Measurements from ENCODE around the gene MIER2. TPM values are rescaled to one million over a fixed set of nuclear protein-coding genes. Genes with fewer than 3 reads are reported as not detected.
"Not testable (repeated sequence)": the region's sequence is repeated elsewhere in the genome, so short reads cannot be mapped to it uniquely, and the experiment has no call there.

The MIER2 gene
- polyA plus RNA-seq, 3 donors: 24.5 to 37.3 (median 32.4) TPM

DNA sequence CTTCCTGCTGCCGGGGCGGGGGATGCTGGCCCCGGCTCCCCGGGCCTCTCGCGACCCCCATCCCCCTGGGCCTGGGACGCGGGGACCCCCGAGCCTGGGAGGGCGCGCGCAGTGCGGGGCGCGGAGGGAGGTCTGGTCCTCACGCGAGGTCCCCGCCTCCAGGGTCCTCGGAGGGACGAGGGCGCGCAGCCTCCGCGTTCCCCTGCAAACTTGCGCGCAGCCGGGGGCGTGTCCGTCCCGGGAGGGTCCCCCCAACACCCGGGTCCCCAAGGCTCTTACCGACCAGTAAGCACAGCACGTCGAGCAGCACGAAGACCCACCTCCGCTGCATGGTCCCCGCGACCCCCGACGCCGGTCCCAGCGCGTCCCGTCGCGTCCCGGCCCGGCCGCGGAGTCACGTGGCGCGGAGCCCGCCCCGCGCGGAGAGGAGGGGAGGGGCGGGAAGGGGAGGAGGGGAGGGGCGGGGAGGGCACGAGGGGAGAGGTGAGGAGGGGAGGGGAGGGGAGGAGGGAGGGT is 53.5 kb downstream of the MIER2 start, which contains the start of gene PLPP2:
PLPP2 (minus strand) TSS at position 398 of the 516 bp plus-strand sequence; CDS start at position 331, 67 bp downstream.
- DNase-seq: no peak

DNA sequence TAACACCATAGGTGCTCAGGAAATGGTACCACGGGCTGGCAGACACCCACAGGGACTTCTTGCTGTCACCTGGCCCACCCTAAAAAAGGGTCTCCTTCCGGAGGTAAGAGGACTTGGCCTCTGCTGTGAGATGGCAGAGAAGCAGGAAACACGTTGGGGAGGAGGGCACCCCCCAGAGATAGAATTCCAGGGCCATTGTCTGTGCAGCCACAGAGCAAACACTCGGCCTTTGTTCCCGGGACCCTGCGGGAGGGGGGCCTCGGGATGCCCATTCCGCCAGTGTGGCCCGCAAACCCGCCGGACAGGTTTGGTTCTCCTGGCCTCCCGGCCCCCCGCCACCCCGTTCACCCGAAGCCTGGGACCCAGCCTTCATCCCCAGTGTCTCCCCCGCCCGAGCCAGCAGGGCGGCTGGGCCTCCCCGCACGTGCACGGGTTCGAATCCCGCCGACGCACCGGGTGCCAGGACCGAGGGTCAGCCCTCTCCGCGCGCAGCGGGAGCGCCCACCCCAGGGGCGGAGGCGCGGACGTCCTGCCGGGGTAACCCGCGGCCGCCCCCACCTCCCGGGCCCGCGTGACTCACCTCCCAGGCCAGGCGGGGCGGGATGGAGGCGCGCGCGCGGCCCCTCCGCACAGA is 54.1 kb downstream of the MIER2 start:
- no peak for DNase-seq

DNA sequence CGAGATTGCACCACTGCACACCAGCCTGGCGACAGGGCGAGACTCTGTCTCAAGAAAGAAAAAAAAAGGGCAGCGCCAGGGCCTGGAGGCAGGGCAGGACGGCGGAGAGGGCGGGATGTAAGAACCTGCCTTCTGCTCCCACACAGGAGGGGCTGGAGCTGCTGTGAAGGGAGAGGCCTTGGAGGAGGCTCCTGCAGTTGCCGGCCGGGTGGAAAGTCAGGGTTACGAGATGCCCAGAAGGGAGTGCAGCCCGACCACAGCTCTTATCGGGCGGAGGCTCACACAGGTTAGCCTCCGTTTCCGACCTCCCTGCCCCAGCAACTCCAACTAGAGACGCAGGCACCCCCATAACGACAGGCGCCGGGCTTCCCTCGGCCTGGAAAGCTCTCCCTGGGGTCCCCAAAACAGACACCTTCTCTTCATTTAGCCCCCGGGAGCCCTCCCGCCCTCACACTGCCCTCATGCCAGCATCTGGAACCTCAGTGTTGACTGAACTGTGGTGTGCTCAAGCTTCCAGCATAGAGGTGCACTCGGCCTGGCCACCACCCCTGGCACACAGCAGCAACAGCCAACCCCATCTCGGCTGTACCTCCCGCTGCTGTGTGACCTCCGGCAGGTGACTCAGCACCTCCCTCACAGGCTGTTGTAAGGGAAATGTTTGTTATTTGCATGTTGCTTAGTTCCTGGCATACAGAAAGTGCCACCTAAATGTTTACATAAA is 54.8 kb downstream of the MIER2 start:
- peak; percentile 16 for DNase-seq

DNA sequence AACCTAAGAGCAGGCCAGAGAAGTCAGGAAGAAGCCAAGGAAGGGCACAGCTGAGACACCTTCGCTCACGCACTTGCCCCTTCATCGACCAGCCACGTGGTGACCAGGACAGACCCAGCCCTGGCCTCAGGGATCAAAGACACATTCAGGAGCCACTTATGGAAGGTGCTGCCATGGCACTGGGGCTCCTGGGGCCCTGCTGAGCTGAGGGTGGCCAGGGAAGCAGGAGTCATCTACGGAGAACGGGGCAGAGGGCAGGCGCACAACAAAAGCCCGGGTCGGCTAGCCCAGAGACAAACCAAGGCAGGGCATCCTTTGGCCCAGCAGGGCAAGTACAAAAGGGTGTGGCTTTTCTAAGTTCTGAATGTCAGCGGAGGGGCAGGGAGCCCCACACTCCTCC is 55.7 kb downstream of the MIER2 start:
- DNase-seq: no peak

DNA sequence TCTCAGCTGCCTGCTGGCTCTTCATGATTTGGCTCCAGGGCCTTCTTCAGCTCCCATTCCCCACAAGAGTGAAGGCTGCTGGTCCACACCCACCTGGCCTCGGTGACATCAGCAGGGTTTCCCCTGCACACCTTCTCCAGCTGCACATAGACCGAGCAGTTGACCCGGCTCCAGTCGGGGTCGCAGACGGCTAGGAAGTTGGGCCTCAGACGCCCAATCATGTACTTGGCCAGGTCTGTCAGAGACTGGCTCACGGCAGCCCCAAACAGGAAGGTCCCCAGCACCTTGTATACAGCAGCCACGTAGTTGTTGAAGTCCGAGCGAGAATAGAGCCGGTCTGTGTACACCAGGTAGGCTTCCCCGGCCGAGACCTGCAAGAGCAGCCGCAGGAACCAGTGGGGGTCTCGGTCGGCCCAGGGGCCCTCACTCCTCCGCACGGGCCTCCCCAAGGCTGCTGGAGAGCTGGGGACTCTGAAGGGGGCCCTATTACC is 57.2 kb downstream of the MIER2 start:
- DNase-seq: no peak

DNA sequence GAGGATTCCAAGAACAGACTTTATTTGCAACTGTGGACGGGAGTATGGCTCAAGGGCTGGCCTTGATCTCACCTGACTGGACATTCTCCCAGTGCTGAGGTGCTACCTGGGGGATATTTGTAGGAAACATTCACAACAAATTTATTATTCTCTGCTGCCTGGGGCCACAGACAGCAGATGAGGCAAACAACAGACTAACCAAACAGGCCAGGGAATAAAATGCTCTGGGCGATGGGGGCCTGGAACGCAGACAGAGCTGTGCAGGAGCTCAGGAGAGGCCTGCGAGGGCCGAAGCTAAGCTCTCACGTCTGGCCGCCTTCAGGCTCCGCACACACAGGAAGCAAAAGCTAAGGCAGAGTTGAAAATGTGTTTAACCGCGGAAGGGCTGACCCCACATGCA is 61.2 kb downstream of the MIER2 start:
- no peak for DNase-seq

DNA sequence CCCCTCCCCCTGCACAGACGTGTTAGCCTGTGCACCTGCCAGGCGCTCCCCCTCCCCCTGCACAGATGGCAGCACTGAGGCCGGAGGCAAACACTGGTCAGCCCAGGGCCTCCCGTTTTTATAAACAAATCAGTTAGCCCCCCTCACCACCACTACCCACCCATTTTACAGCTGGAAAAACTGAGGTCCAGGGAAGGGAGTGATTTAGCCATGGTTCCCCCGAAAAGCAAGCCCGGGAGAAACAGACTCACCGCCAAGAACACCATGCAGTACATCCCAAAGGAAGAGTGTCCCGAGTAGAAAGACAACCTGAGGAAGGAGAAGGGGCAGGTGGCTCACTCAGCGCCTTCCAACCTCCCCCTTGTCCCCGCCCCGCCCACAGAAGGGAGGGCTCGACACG is 62.1 kb downstream of the MIER2 start:
- no peak for DNase-seq

DNA sequence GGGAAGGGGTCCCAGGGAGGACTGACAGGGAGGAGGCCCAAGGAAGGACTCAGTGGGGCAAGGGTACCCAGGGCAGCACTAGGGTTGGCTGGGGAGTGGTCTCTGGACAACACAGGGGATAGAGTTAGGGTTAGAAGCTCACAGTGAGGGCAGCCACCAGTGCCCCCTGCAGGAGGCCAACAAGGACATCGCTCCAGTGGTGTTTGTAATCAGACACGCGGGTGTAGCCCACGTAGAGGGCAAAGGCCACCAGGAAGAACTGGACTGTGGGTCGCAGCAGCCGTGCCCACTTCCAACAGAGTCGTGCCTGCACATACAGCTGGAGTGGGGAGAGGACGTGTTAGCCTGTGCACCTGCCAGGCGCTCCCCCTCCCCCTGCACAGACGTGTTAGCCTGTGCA is 62.6 kb downstream of the MIER2 start:
- DNase-seq: no peak

DNA sequence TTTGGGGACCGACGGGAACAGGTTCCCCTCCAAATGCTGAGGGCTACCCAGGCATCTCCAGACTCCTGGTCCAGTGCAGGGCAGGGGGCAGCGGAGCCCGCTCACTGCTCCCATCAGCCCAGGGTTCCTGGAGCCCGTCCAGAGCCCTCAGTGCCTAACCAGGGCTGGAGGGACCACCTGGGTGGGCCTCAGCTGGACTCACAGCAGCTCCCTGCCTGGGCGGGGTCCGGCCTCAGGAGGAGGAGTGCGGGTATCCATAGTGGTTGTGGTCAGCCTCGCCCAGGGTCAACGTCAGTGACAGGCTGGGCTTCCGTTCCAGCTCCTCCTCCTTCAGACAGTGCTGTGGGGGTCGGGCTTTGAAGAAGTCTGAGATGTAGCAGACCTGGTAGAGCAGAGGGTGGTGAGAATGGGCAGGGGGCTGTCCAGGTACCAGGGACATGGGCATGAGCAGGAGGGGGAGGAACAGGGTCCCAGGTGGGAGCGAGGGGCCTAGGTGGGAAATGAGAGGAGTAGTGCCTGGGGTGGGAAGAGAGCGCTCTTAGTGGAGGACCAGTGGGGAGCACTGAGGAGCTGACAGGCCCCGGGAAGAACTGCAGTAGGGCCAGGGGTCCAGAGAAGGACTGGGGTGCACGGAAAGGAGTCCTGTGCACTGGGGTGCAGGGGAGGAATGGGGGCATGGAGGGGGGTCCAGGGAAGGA is 63.3 kb downstream of the MIER2 start:
- no peak for DNase-seq

DNA sequence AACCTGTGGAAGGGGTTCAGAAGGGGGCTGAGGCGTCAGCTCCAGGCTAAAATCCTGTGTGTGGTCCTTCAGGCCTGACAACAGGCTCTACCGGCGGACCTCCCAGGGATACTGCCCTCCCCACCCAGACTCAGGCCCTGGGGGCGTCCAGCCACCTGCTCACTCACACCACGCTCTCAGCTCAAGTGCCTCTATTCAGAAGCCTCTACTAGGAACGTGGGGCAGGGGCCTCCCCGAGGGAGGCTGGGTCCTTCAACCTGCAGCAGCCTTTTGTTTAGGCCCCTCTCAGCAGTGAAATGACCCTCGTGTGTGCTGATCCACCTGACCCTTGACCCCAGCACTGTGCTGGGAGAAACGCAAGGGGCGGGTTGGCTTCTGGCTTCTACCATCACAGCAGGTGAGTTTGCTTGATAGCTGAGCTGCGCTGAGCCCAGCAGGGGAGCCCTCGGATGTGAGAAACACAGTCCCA is 64.0 kb downstream of the MIER2 start:
- DNase-seq: no peak

DNA sequence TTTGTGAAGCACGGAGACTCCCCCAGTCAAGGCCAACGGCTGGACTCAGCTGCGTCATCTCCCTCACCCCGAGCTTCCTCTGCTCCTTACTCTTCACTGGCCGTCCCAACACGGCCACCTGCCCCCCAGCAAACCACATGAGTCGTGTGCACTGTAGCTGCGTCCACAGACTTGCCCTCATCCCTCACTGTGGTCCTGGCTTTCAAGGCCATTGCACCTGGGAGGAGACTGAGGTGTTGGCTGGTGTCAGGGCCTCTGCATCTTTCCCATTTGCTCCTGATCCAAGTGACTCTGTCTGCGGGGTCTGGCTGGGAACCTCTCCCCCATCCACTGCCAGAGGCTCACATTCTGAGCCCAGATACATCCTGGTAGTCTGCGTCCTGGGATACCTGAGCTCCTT is 64.9 kb downstream of the MIER2 start:
- DNase-seq: no peak

DNA sequence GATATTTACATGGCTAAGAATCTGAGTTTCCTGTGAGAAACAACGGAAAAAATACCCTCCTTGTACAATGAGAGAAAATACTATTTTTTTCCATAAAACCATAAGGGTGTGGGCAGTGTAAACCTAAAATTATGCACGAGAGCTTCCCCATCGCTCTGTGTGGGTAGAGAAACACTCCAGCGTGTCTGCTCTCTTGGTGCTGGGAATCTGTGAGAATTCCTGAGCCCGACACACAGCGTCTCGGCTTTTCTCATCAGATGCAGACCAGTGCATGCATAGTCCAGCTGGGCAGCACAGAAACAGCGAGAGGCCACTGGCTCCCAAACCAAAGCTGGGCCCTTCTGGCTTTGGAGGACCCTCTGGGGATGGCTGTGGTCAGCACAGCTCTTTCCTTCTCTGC is 65.4 kb downstream of the MIER2 start:
- DNase-seq: no peak

DNA sequence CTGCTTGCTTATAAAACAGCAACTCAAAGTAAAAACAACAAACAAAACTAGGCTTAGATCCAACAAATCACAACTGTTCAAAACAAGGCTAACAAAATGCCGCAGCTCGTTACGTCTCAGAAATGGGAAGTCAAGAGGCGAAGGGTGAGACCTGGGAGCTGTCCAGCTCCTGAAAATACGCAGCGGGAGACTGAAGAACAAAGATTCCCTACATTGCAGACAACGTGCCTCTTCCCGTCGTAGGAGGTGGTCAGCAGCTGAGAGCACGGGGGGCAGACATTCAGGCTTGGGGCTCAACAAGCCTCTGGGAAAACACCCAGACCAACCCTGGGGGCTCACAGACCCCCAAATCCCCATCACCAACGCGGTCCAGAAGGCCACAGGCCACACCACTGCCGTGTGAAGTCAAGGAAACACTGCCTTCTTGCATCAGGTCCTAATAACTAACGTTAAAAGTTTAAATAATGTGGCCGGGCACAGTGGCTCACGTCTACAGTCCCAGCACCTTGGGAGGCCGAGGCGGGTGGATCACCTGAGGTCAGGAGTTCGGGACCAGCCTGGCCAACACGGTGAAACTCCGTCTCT is 66.9 kb downstream of the MIER2 start:
- peak; percentile 81 for DNase-seq

DNA sequence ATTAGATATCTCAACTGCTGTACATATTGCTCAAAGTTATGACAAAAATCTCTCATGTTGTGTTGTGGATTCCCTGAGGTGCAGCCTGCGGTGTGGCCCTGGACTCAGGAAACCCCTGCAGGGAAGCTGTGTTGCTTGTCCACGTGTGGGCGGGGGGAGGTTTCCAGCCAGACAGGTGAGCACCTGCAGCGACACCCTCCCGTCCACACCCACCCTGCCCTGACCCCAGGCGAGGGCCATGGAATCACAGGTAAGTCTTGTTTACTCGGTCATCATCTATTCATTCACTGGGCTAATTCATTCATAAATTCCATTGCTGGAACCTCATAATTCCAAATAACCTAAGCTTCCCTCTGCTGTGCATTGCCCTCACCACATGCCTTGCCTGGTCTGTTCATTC is 67.5 kb downstream of the MIER2 start:
- DNase-seq: no peak

DNA sequence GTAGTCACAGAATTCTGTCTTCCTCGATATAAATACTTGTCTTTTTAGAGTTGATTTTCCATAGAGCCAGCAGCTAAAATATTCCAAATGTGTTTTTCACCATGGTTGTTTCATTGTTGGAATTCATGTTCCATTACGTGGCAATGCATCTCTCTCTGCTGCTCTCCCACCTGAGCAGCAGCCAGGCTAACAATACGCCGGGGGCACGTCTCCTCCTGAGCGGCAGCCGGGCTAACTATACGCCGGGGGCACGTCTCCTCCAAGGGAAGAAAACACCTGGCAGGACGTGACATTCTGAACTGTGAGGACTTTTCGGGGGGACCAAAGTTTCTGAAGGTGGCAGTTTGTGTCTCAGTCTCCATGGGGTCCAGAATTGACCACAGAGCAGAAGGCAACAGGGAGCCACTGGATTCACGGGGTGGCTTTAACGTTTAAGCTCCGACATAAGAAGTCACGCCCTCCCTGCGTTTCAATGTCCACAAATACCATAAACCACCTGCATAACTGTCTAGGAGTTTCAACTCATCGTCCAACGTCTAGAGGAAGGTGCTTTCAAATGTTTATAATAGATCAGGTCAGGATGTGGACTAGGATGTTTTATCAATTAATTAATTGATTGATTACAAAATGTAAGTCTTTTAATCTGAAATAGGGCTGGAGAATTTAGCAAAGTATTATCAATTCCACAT is 68.5 kb downstream of the MIER2 start:
- DNase-seq: no peak

DNA sequence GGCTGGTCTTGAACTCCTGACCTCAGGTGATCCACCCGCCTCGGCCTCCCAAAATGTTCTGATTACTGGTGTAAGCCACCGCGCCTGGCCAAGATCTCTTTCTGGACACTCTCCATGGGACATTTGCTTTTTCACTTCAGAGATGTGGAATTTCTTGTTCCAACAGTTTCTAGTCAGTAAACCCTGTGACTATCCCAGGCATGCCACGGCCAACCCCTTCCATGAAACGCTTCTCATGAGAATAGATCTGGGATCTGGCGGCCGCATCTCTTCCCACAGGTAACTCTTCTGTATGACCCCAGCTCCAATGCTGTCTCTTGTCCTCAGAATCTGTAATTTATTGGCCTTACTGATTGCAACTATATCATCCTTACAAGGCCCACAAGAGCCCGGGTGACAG is 69.6 kb downstream of the MIER2 start:
- DNase-seq: no peak

DNA sequence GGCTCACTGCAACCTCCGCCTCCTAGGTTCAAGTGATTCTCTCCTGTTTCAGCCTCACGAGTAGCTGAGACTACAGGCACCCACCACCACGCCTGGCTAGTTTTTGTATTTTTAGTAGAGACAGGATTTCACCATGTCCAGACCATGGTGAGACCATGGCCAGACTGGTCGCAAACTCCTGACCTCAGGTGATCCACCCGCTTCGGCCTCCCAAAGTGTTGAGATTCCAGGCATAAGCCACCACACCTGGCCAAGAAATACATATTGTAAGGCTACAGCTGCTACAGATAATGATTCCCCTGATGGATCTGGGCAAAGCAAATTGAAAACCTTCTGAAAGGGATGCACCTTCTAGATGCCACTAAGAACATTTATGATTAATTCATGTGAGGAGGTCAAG is 71.2 kb downstream of the MIER2 start:
- DNase-seq: no peak

DNA sequence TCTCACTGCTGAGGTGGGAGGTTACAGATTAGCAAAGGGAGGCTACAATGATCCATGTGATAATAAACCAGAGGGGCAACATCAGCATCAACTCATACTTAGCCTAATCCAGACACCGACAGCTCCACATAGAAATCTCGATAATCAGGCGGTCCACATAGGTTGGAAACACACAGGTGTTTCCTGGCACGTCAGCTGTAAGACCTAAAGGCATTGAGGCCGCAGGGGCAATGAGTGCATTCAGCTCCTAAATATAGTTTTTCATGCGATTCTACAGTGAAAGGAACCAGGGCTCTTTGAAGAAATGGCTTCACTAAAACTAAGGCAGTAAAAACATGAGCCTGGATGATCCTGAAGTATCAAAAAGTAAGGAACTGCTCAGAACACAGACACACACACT is 72.7 kb downstream of the MIER2 start:
- DNase-seq: no peak

DNA sequence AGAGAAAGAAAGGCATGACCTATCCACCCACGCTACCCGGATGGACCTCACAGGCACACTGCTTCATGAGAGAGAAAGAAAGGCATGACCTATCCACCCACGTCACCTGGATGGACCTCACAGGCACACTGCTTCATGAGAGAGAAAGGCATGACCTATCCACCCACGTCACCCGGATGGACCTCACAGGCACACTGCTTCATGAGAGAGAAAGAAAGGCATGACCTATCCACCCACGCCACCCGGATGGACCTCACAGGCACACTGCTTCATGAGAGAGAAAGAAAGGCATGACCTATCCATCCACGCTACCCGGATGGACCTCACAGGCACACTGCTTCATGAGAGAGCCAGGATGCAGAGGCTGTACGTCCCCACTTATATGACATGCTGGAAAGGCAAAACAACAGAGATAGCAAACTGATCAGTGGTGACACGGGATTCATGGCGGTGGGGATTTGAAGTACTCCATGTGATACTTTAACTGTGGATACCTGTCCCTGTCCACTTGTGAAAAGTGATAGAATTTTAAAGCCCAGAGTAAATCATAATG is 73.8 kb downstream of the MIER2 start:
- DNase-seq: not testable (repeated sequence)

DNA sequence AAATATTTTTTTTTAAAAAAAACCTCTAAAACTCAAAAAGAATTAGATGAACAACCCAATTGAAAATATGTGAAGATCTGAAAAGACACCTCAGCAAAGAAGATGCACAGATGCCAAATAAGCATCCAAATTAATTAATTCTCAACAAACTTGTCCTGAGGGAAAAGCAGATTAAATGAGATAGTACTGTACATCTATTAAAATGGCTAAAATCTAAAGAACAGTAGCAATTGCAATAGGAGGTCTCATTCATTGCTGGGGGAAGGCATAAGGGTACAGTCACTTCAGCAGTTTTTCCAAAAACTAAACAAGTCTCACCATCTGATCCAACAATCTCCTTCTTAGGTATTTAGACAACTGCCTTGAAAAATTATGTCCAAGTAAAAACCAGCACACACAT is 75.4 kb downstream of the MIER2 start:
- DNase-seq: no peak

DNA sequence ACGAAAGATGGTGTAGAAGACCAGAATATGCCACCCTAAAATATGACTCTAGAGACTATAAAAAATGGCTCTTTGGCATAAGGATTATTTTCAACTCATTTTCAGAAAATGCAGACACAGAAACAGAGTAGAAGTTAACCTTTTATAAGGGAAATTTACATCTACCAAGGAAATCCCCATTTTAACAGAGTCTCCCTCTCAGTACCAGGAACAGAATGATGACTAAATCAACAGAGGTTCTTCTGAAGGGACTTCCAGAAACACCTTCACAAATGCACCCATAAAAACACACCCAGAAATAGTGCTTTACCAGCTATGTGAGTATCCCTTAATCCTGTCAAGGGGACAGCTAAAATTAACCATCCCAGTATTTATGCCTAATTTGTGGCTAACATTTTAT is 82.5 kb downstream of the MIER2 start:
- no peak for DNase-seq
